Measurements from ENCODE around the gene FXYD6. TPM values are rescaled to one million over a fixed set of nuclear protein-coding genes. Genes with fewer than 3 reads are reported as not detected.

FXYD6 gene
- polyA plus RNA-seq, 1 experiment: 21.4 TPM

- ChIA-PET POLR2A (no interaction called here), CTCF (no interaction called here)
- Histone ChIP-seq H3K27ac (ENCODE audit: low read depth, low read length) (no peak overlapping the region), H3K27me3 (ENCODE audit: control insufficient read depth, insufficient read depth, low read length) (peaks cover 14% of the 10 kb centered on the region), H3K4me3 (ENCODE audit: low read depth, low read length) (no peak overlapping the region), H3K9me3 (ENCODE audit: control insufficient read depth, insufficient read depth, low read length) (no peaks in the 10 kb centered on the region)
- DNase-seq (ENCODE audit: low read depth, low spot score): no peak
- no peak for TF ChIP-seq CTCF (IDR thresholded peaks at IDR 0.05; ENCODE audit: low read depth, low read length)
Observed at GRCh38 chr11:117910941-117911655, 34.6 kb upstream of the FXYD6 start.

GRCh38 chr11:117910525-117910924 is 34.1 kb upstream of the FXYD6 start:
- no peak overlapping the region for H3K27ac ChIP-seq (ENCODE audit: low read depth, low read length)
- H3K9me3 ChIP-seq (ENCODE audit: control insufficient read depth, insufficient read depth, low read length): no peaks in the 10 kb centered on the region
- POLR2A ChIA-PET: no interaction called here
- no peak for DNase-seq (ENCODE audit: low read depth, low spot score)
- no peak overlapping the region for H3K4me3 ChIP-seq (ENCODE audit: low read depth, low read length)
- CTCF ChIA-PET: no interaction called here
- TF ChIP-seq CTCF (IDR thresholded peaks at IDR 0.05; ENCODE audit: low read depth, low read length): no peak
- peaks cover 12% of the 10 kb centered on the region for H3K27me3 ChIP-seq (ENCODE audit: control insufficient read depth, insufficient read depth, low read length)

- Histone ChIP-seq H3K4me3 (ENCODE audit: low read depth, low read length) (no peak overlapping the region), H3K9me3 (ENCODE audit: control insufficient read depth, insufficient read depth, low read length) (no peaks in the 10 kb centered on the region), H3K27ac (ENCODE audit: low read depth, low read length) (no peak overlapping the region), H3K27me3 (ENCODE audit: control insufficient read depth, insufficient read depth, low read length) (peaks cover 9% of the 10 kb centered on the region)
- no peak for TF ChIP-seq CTCF (IDR thresholded peaks at IDR 0.05; ENCODE audit: low read depth, low read length)
- ChIA-PET CTCF (interaction anchor here (1.1 kb wide), 1 partner anchor 37 kb away, joined by 3 read pairs; no protein-coding TSS in a partner anchor), POLR2A (no interaction called here)
- DNase-seq (ENCODE audit: low read depth, low spot score): no peak
Observed at GRCh38 chr11:117909611-117910382, 33.3 kb upstream of the FXYD6 start.

- Histone ChIP-seq H3K9me3 (ENCODE audit: control insufficient read depth, insufficient read depth, low read length) (no peaks in the 10 kb centered on the region), H3K27me3 (ENCODE audit: control insufficient read depth, insufficient read depth, low read length) (peaks cover 7% of the 10 kb centered on the region), H3K27ac (ENCODE audit: low read depth, low read length) (no peak overlapping the region), H3K4me3 (ENCODE audit: low read depth, low read length) (no peak overlapping the region)
- ChIA-PET POLR2A (no interaction called here), CTCF (interaction anchor here (0.8 to 2.4 kb wide), 3 partner anchors 38 to 101 kb away, joined by 3 to 11 read pairs (median 3); no protein-coding TSS in a partner anchor)
- DNase-seq (ENCODE audit: low read depth, low spot score): no peak
- TF ChIP-seq CTCF (IDR thresholded peaks at IDR 0.05; ENCODE audit: low read depth, low read length): no peak
Observed at GRCh38 chr11:117908959-117909610, 32.6 kb upstream of the FXYD6 start.
